ENCODE data around the gene ATF6B.

ATF6B gene

GRCh38 chr6:32108727-32109113 lies 19.3 kb downstream of the ATF6B start:
- Histone ChIP-seq H4K8ac (ENCODE audit: low read length) (peak overlapping the region; percentile 54), H3K36me3 (ENCODE audit: control insufficient read depth in 1 of 2, insufficient read depth in 2 of 2, low read depth in 1 of 2, low read length in 2 of 2) (peaks cover 11 to 26% of the 10 kb centered on the region in 2 experiments), H3K9ac (ENCODE audit: low read length) (peak overlapping the region; percentile 97), H3K4ac (ENCODE audit: low read depth in 1 of 2, low read length in 2 of 2) (peak overlapping the region; percentile 42 to 75), H2BK5ac (ENCODE audit: low read depth, low read length, poor library complexity, severe bottlenecking) (no peak overlapping the region), H3K27ac (ENCODE audit: low read length, poor library complexity, severe bottlenecking) (no peak overlapping the region), H3K4me1 (ENCODE audit: control insufficient read depth, insufficient read depth, low read depth, low read length) (peaks cover 9% of the 10 kb centered on the region), H3K4me2 (ENCODE audit: low read length, poor library complexity, severe bottlenecking) (no peak overlapping the region), H3K14ac (ENCODE audit: low read length in 2 of 2) (no peak overlapping the region), H2AK5ac (ENCODE audit: low read length, severe bottlenecking) (no peak overlapping the region), H2BK15ac (ENCODE audit: low read depth, poor library complexity, severe bottlenecking) (peak overlapping the region; percentile 33), H2BK120ac (ENCODE audit: low read depth, low read length) (no peak overlapping the region), H3K4me3 (ENCODE audit: insufficient read depth in 1 of 2, low read depth in 1 of 2, low read length in 2 of 2) (peak overlapping the region in 1 of 2 experiments; percentile 98), H3K79me1 (replicated peaks; ENCODE audit: low read length, poor library complexity, severe bottlenecking) (no peaks in the 10 kb centered on the region), H3K18ac (ENCODE audit: low read depth in 1 of 2, low read length in 2 of 2) (peak overlapping the region; percentile 37 to 56), H3K27me3 (ENCODE audit: control insufficient read depth in 1 of 2, insufficient read depth in 1 of 2, low read length in 2 of 2) (peaks cover 0 to 66% of the 10 kb centered on the region in 2 experiments), H2AFZ (ENCODE audit: low read depth, low read length) (no peak overlapping the region), H2BK12ac (ENCODE audit: low read length in 2 of 2) (peak overlapping the region; percentile 56 to 90), H3K23ac (ENCODE audit: low read length in 2 of 2) (no peak overlapping the region), H3K9me3 (ENCODE audit: control insufficient read depth, low read length) (no peaks in the 10 kb centered on the region), H4K91ac (ENCODE audit: low read length) (peak overlapping the region; percentile 66)
- no peak for DNase-seq
- 64% methylated on average over 6 of the region's 6 CpGs for WGBS

- Histone ChIP-seq H3K4me1 (ENCODE audit: control insufficient read depth, insufficient read depth, low read depth, low read length) (peaks cover 9% of the 10 kb centered on the region), H3K9ac (ENCODE audit: low read length) (peak overlapping the region; percentile 97), H2BK120ac (ENCODE audit: low read depth, low read length) (no peak overlapping the region), H3K18ac (ENCODE audit: low read depth in 1 of 2, low read length in 2 of 2) (peak overlapping the region; percentile 56 to 76), H3K23ac (ENCODE audit: low read length in 2 of 2) (no peak overlapping the region), H3K4me3 (ENCODE audit: insufficient read depth in 1 of 2, low read depth in 1 of 2, low read length in 2 of 2) (peak overlapping the region in 1 of 2 experiments; percentile 98), H2AFZ (ENCODE audit: low read depth, low read length) (no peak overlapping the region), H3K14ac (ENCODE audit: low read length in 2 of 2) (peak overlapping the region in 1 of 2 experiments; percentile 57), H2BK15ac (ENCODE audit: low read depth, poor library complexity, severe bottlenecking) (no peak overlapping the region), H2AK5ac (ENCODE audit: low read length, severe bottlenecking) (no peak overlapping the region), H3K27ac (ENCODE audit: low read length, poor library complexity, severe bottlenecking) (no peak overlapping the region), H3K36me3 (ENCODE audit: control insufficient read depth in 1 of 2, insufficient read depth in 2 of 2, low read depth in 1 of 2, low read length in 2 of 2) (peaks cover 7 to 26% of the 10 kb centered on the region in 2 experiments), H4K8ac (ENCODE audit: low read length) (no peak overlapping the region), H3K4me2 (ENCODE audit: low read length, poor library complexity, severe bottlenecking) (no peak overlapping the region), H3K27me3 (ENCODE audit: control insufficient read depth in 1 of 2, insufficient read depth in 1 of 2, low read length in 2 of 2) (peaks cover 0 to 66% of the 10 kb centered on the region in 2 experiments), H3K79me1 (replicated peaks; ENCODE audit: low read length, poor library complexity, severe bottlenecking) (no peaks in the 10 kb centered on the region), H4K91ac (ENCODE audit: low read length) (no peak overlapping the region), H2BK12ac (ENCODE audit: low read length in 2 of 2) (peak overlapping the region; percentile 80 to 90), H3K9me3 (ENCODE audit: control insufficient read depth, low read length) (no peaks in the 10 kb centered on the region), H2BK5ac (ENCODE audit: low read depth, low read length, poor library complexity, severe bottlenecking) (no peak overlapping the region), H3K4ac (ENCODE audit: low read depth in 1 of 2, low read length in 2 of 2) (peak overlapping the region in 1 of 2 experiments; percentile 54)
- WGBS = 2% methylated on average over 13 of the region's 15 CpGs
- DNase-seq = peak; percentile 66
Observed at GRCh38 chr6:32108094-32108627, 19.9 kb downstream of the ATF6B start.

- Histone ChIP-seq H3K4me3 (ENCODE audit: insufficient read depth in 1 of 2, low read depth in 1 of 2, low read length in 2 of 2) (peak overlapping the region in 1 of 2 experiments; percentile 98), H2BK15ac (ENCODE audit: low read depth, poor library complexity, severe bottlenecking) (peak overlapping the region; percentile 17), H3K36me3 (ENCODE audit: control insufficient read depth in 1 of 2, insufficient read depth in 2 of 2, low read depth in 1 of 2, low read length in 2 of 2) (peaks cover 6 to 31% of the 10 kb centered on the region in 2 experiments), H3K4me2 (ENCODE audit: low read length, poor library complexity, severe bottlenecking) (no peak overlapping the region), H3K14ac (ENCODE audit: low read length in 2 of 2) (no peak overlapping the region), H3K9ac (ENCODE audit: low read length) (peak overlapping the region; percentile 97), H3K4ac (ENCODE audit: low read depth in 1 of 2, low read length in 2 of 2) (peak overlapping the region in 1 of 2 experiments; percentile 54), H4K91ac (ENCODE audit: low read length) (peak overlapping the region; percentile 61), H3K23ac (ENCODE audit: low read length in 2 of 2) (no peak overlapping the region), H3K9me3 (ENCODE audit: control insufficient read depth, low read length) (no peaks in the 10 kb centered on the region), H3K79me1 (replicated peaks; ENCODE audit: low read length, poor library complexity, severe bottlenecking) (no peaks in the 10 kb centered on the region), H3K4me1 (ENCODE audit: control insufficient read depth, insufficient read depth, low read depth, low read length) (peaks cover 9% of the 10 kb centered on the region), H2BK5ac (ENCODE audit: low read depth, low read length, poor library complexity, severe bottlenecking) (no peak overlapping the region), H2BK12ac (ENCODE audit: low read length in 2 of 2) (peak overlapping the region; percentile 38 to 80), H4K8ac (ENCODE audit: low read length) (peak overlapping the region; percentile 28), H3K27me3 (ENCODE audit: control insufficient read depth in 1 of 2, insufficient read depth in 1 of 2, low read length in 2 of 2) (peaks cover 0 to 66% of the 10 kb centered on the region in 2 experiments), H2BK120ac (ENCODE audit: low read depth, low read length) (peak overlapping the region; percentile 51), H2AK5ac (ENCODE audit: low read length, severe bottlenecking) (no peak overlapping the region), H3K27ac (ENCODE audit: low read length, poor library complexity, severe bottlenecking) (no peak overlapping the region), H3K18ac (ENCODE audit: low read depth in 1 of 2, low read length in 2 of 2) (peak overlapping the region; percentile 5 to 41), H2AFZ (ENCODE audit: low read depth, low read length) (no peak overlapping the region)
- DNase-seq = no peak
- WGBS = no CpG with 5 or more reads among the region's 1 CpG
Observed at GRCh38 chr6:32107406-32107805, 20.6 kb downstream of the ATF6B start.

- peaks cover 0 to 61% of the 10 kb centered on the region in 2 experiments for H3K27me3 ChIP-seq (ENCODE audit: control insufficient read depth in 1 of 2, insufficient read depth in 1 of 2, low read length in 2 of 2)
- no peak overlapping the region for H3K9ac ChIP-seq (ENCODE audit: low read length)
- H3K4me3 ChIP-seq (ENCODE audit: insufficient read depth in 1 of 2, low read depth in 1 of 2, low read length in 2 of 2) = peak overlapping the region in 1 of 2 experiments; percentile 63
- no peaks in the 10 kb centered on the region for H3K79me1 ChIP-seq (replicated peaks; ENCODE audit: low read length, poor library complexity, severe bottlenecking)
- no peak overlapping the region for H3K18ac ChIP-seq (ENCODE audit: low read depth in 1 of 2, low read length in 2 of 2)
- H3K36me3 ChIP-seq (ENCODE audit: control insufficient read depth in 1 of 2, insufficient read depth in 2 of 2, low read depth in 1 of 2, low read length in 2 of 2) = peaks cover under 1 to 40% of the 10 kb centered on the region in 2 experiments
- H3K4me2 ChIP-seq (ENCODE audit: low read length, poor library complexity, severe bottlenecking) = no peak overlapping the region
- H3K4me1 ChIP-seq (ENCODE audit: control insufficient read depth, insufficient read depth, low read depth, low read length) = peaks cover 9% of the 10 kb centered on the region
- H4K91ac ChIP-seq (ENCODE audit: low read length) = no peak overlapping the region
- 86% methylated on average over 4 of the region's 4 CpGs for WGBS
- H2BK15ac ChIP-seq (ENCODE audit: low read depth, poor library complexity, severe bottlenecking) = no peak overlapping the region
- H3K27ac ChIP-seq (ENCODE audit: low read length, poor library complexity, severe bottlenecking) = no peak overlapping the region
- H3K4ac ChIP-seq (ENCODE audit: low read depth in 1 of 2, low read length in 2 of 2) = no peak overlapping the region
- no peak overlapping the region for H2AK5ac ChIP-seq (ENCODE audit: low read length, severe bottlenecking)
- no peak overlapping the region for H2AFZ ChIP-seq (ENCODE audit: low read depth, low read length)
- no peak overlapping the region for H3K14ac ChIP-seq (ENCODE audit: low read length in 2 of 2)
- peak; percentile 52 for DNase-seq
- no peak overlapping the region for H2BK12ac ChIP-seq (ENCODE audit: low read length in 2 of 2)
- no peak overlapping the region for H3K23ac ChIP-seq (ENCODE audit: low read length in 2 of 2)
- no peak overlapping the region for H2BK5ac ChIP-seq (ENCODE audit: low read depth, low read length, poor library complexity, severe bottlenecking)
- H3K9me3 ChIP-seq (ENCODE audit: control insufficient read depth, low read length) = no peaks in the 10 kb centered on the region
- H4K8ac ChIP-seq (ENCODE audit: low read length) = no peak overlapping the region
- no peak overlapping the region for H2BK120ac ChIP-seq (ENCODE audit: low read depth, low read length)
Observed at GRCh38 chr6:32105433-32105832, 22.6 kb downstream of the ATF6B start.
